Measurements from ENCODE around the gene UBAC2.

Gene UBAC2

DNA sequence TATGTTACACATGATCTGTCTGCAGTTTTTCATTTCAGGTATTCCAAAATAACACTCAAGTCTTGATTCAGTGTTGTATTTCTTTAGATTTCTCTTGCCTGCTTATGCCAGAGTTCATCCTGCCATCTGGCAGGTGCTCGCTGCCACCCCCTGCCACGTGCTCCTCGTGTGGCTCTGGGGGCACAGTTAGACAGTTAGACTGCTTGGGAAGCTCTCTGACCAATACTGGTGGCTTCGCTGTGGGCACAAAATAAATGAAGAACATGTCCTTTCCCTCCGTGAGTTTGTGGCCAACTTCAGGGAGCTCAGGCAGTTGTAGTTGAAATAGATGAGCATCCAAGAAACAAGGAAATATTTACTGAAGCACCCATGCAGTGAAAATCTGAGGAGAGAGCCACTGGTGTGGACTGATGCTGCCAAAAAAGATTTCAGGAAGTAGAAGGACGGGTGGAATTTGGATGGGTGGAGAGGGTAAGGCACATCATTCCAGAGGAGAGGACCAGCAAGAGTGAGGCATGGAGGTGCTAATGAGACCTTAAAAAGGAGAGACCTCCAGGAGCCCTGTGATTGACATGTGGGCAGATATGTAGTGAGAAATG is 144.1 kb downstream of the UBAC2 start:
- DNase-seq, result no peak

DNA sequence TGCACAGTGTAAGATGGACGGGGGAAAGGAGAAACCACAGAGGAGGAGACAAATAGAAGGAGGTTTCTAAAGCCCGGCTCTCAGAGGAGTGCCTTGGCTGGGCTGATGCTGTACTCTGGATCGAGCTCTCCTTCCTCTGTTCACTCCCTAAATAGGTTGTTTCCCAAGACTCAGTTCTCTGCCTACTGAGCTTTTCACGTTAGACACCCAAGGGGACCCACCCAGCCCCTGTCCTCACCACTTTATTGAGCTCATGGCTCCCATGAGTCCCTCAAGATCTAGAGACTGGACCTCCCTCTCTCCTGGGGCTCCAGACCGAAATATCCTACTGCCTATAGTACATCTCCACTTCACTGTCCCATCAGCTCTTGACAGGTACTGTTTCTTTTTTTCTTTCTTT is 144.7 kb downstream of the UBAC2 start:
- no peak for DNase-seq

DNA sequence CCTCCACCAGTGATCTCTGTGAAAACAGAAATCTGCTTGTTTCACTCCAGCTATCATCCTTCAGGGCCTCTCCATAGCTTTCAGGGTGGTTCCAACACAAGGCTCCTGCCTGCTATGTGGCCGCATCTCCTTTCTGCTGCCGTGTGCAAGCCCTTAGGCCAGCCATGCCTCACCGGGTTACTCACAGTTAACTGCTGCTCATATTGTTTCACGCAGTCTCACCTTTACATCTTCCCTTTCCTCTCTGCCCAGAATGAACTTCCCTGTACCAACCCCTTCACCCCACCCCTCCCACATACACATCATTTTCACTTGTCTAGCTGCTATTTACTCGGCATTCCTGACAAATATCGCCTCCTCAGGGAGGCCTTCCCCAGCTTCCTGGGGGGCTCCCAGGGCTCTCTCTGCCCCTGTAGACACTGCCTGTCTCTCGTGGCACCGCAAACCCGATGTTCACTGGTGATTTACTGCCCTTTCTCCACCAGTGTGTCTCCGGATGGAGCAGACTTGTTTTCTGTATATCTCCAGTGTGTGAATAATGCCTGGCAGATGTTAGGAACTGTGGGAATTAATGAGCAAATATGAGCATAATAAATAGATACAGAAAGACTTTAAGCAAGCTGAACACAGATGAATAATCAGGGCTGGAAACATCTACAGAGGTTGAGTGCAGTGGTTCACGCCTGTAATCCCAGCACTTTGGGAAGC is 145.8 kb downstream of the UBAC2 start:
- DNase-seq, result no peak

DNA sequence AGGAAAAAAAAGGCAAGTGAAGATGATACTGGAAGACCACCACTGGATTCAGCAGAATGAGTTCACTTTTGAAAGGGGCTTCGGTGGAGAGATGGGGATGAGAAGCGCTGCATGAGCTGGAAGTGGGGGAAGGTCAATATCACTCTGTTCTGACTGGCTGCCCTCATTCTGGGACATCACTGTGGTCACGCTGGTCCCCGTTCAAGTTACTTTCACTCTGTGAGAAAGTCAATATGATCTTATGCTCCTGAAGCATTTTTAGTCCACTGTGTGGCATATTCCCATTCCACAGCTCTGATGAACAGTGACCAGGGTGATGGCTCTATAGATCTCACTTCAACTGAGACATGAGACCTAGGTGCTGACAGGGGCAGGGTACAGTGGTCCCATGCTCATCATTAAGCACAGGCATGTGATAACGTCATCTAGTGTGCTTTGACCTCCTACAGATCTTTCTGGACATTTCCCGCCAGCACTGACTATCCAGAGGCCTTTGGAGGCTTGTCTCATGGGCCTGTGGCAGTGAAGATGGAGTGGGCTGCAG is 146.8 kb downstream of the UBAC2 start:
- DNase-seq, result no peak

DNA sequence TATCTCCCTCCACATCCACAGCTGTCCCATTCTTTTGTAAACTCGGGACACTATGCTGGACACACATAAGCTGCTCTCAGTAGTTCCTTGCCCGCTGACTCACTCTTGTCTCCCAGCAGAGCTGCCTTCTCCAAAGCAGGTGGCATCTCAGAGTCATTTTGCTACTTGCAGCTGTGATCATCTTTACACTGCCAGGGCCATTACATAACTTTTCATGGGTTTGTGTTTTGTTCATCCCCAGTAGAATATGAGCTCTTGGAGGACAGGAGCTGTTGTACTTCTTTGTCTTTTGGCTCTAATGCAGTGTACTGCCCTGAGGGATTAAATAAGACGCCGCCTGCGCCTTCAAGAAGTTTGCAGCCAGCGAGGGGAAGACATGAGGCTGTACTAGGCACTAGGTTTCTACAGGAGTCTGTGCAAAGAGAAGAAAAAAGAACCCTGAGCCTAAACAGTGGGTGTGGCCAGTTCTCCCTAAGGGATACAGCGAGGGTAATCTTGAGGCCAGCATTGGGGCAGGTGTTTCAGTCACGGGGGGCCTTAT is 147.3 kb downstream of the UBAC2 start:
- DNase-seq, result no peak

DNA sequence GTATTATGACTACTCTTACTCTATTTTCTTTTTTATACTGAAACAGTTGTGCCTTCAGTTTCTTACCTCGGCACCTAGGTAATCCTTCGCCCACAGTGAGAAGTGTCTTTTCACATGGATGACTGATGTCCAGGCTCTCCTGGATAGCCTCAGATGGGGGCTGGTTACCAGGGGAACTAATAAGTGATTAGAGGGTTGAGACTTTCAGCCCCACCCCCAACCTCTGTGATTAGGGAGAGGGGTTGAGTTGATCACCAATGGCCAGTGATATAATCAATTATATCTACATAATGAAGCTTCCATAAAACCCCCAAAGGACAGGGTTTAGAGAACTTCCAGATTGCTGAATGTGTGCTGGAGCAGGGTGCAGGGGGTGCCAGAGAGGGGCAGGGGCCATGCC is 149.5 kb downstream of the UBAC2 start:
- DNase-seq, result no peak

DNA sequence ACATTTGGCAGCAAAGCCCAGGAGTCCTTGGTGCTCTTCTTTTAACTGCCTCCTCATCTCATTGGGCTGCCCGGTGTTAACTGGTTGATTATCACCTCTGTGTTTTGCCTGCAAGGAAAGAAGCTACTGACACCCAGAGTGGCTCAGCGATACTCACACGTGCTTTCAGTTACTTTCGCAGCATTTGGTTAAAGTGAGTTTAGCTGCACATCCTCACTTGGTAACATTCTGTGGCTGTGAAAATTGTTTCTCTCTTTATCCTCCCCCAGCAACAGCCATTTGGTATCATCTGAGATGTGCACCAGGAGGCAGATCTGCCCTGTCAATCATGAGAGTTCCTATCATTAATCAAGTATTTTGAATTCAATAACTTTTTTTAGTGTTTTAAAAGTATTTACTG is 151.1 kb downstream of the UBAC2 start:
- no peak for DNase-seq

DNA sequence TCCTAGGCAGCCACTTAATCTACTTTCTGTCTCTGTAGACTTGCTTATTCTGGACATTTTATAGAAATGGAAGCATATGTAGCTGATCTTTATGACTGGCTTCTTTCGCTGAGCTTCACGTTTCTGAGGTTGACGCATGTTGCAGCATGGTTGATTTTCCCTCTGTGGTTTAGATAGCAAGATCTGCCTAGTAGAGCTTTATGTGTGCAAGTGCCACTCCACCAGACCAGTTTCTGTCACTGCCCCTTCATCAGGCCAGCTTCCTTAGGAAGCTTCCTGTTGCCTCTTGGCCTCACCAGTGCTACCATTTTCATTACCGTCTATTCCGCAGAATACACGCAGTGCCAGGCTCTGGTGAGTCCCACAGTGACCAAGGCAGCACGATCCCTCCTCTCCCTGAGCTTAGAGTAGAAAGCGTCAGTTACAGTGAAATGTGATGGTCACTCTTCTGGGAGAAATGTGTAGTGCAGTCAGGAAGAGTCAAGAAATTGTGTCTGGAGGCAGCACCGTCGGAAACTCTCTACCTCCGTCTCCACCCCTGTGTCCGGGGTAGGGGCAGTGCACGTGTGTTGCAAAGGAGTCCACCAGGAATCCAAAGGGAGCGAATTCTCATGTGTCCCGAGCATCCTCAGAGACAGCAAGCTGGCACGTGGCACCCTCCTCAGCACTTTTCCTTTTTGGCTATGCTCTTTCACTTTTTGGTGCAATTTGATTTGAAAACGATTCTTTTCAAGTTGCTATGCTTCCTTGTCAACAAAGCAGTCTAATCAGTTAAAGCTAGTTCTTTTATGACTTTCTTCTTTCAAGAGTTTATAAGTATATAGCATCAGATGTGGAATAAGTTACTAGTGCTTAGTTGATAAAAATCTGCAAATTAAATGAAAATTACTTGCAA is 151.9 kb downstream of the UBAC2 start:
- DNase-seq, result no peak

DNA sequence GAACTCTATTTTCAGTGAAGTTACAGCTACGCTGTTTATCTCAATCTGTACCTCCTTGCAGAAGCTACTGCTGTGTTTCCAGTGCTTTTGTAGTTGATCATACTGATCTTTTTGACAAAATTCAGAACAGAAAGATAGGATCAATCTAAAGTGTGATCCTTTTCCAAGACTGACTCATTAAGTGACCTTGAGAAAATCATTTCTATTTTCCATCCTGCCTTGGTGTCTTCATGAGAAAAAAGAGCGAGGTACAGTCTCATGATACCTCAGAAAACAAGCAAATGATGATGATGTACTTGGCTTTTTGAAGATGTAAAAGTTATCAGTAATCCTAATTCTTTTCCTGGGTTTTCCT is 152.6 kb downstream of the UBAC2 start:
- DNase-seq, result no peak

DNA sequence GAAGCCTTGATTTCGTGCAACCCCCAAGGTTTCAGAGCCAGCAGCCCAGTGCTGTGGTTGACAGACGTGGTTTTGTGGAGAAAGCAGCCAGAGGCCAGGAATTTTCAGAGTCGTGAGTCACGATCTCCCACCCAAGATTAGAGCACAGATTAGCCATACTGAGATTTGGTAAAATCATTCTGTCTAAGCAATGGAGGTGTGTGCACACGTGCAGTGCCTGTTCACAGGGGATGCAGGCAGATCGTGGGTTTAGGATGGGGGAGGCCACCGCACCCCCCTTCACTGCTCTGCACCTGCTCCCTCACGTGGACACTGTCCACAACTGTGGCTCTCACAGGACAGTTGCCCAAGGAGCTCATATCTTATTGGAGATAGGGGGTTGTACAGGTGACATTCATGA is 153.2 kb downstream of the UBAC2 start:
- DNase-seq, result no peak

DNA sequence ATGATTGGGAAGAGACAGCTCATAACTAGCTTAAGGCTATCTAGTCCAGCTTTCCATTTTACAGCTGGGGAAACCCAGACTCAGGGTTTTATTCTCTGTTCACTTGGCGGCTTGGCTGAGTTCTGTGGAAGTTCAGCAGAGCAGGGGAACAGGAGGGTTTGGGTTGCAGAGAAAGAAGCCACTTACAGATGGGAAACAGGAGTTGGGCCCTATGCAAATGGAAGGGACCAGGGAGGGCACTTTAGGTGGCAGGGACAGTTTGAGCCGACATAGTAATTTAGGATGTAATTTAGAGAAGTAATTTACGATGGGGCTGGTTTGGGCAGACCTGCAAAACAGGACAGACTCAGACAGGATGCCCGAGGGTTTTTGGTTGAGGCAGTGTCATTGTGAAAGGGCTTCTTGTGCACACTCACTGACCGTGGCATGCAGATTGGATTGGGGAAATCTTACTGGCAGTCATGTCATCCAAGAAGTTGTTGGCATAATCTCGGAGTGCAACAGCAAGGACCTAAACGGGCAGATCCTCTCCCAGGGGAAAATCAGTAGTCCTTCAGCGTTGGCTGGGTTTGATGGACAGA is 153.8 kb downstream of the UBAC2 start:
- DNase-seq, result no peak

DNA sequence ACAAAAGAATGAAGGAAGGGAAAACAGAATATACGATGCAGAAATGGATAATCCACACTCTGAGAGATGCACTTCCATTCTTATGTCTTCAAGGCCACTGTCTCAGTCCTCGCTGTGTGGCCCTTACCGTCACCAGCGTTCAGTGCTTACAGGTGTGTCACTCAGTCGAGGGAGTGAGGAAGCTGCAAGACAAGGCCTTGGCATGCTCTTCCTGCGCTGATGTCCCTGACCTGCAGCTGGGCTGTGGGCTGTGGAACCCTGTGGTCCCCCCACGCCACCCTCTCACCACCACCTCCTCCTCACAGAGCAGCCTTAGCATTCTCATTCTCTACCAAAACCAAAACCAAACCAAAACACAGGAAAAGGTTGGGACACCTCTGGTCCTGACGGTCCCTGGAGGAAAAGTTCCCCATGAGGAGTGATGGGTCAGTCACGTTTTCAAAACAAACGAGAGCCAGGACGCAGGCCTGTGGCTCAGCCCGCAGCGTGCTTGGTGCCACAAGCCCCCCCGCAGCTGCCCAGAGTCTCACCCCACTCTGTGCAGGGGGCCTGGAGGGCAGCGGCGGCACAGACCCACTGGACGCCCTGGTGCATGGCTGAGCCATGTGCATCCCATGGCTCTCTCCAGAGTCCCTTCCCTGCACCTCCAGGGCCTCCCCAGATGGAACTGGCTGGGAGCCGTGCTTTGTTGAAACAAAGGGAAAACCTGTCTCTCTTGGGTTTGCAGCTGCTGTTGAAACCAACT is 154.8 kb downstream of the UBAC2 start:
- no peak for DNase-seq

DNA sequence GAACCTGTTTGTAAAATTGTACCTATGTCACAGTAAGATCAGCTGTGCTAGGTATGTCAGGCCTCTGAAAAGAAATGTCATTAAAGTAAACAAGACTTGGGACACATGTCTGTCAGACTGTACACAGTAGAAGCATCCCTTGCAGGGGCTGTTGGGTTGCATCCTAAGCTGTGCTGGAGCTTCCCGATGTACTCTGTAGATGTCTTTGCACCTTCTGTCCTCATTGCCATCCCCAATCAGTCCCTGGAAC is 155.3 kb downstream of the UBAC2 start:
- DNase-seq, result no peak

DNA sequence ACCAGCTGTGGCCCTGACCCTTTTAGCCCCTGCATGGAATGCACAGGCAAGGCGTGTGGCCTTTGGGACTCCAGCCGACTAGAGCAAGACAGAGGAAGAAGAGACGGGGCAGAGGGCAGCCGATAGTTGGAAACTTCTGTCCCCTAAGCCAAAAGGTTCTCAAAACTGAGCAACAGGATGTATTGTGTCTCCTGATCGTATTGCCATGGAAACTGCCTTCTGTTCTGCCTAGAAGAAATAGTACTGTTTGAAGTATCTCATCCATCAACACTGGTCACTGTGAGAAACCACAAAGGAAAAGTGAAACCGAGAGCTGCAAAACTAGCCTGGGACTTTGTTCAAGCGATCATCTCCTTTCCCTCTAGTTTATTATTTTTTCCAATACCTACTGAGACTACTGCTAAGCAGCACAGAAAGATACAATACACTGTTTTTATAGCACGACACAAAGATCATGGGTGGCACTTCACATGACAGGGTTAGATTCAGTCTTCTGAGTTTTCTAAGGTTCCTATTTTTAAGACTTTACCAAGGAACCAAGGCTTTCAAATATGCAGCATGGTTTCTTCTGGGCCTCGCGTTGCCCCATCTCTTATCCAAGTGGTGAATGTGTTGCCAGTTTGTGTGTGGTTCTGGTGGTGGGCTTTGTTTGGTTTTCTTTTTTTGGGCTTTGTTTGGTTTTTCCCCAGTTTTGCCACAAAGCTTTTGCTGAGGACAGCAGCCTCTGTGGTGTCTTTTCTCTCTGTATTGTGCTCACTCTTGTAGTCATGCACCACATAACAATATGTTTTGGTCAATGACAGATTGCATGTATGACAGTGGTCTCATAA is 155.8 kb downstream of the UBAC2 start:
- DNase-seq, result no peak

DNA sequence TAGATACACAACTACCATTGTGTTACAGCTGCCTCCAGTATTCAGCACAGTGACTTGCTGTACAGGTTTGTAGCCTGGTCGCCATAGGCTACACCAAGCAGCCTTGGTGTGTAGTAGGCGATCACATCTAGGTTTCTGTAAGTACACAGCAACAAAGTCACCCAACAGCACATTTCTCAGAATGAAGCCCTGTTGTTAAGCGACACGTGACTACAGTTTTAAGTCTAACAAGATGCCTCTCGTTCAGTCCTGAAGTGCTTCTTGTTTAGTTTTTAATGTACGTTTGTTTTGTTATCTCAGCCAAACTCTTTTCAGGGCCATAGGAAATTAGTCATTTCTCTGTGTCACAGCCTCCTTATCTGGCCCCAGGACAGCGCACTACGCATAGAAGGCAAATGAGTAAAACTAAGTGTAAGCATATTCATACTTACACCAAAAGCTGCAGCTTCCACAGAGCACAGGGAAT is 156.5 kb downstream of the UBAC2 start:
- DNase-seq, result no peak

DNA sequence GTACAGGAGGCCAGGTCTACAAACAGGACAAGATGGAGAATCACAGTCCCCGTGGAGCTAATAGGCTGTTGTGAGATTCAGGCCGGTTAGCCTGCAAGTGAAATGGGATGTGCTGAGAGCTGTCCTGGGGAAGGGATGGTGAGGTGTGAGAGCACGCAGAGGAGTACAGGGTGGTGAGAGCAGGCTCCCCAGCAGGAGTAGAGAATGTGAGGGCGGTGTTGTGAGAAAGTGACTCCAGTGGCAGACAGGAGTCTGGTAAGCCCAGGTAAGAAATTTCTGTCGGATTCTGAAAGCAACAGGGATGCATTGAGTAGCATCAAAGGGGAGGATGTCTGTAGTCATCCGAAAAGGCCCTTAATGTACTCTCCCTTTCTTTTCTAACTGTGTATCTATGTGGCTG is 157.3 kb downstream of the UBAC2 start:
- DNase-seq, result no peak

DNA sequence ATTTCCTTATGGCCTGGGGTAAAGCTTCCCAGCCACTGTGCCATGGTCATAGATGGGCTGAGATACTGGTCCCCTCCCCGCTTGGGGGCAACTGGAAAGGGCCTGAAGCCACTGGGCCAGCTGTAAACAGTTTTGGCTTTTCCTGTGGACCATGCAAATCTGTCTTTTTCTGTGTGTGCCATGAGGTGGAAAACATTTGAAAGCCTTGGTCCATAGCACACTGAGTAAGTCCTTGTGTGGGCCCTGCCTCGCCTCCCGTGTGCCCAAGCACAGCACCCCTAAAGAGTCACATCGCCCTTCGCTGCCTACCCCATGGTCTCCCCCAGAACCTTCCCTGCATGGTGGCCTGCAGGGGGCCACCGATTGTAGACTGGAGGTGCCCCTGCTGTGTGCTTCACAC is 158.9 kb downstream of the UBAC2 start:
- DNase-seq, result no peak

DNA sequence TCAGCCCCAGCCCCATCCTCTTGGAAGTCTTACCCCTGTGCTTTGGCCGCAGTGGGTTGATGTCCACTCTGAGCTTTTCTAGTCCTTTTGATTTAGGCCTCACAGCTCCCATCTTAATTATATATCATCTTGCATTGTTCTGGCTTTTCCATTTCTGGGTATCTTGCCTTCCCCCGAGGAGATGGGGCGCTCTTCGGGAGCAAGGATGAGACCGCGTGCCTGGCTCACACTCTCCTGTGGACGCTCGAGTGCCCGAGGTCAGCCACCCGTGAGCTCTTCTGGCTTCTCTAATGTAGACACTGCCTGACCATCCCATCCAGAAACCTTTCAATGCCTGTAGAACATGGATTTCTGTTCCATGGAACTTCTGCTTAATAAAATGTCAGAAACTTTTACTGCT is 160.0 kb downstream of the UBAC2 start:
- no peak for DNase-seq

DNA sequence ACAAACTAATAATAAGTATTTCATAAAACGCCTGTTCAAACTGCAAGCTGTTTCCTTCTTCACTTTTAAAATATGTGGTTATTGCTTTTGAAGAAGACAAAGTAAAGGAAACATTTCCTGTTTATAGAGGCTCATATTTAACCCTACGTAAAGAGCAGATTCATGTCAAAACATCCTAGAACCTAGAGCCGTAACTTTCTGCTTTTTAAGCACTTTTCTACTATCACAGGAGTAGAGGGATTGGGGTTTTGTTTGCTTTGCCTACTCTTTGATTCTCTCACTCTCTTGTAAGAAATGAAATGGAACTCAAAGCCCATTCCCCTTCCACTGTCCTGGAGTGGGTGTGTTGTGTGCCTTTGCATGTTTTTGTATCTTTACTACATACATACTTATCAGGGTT is 160.5 kb downstream of the UBAC2 start:
- DNase-seq, result no peak

DNA sequence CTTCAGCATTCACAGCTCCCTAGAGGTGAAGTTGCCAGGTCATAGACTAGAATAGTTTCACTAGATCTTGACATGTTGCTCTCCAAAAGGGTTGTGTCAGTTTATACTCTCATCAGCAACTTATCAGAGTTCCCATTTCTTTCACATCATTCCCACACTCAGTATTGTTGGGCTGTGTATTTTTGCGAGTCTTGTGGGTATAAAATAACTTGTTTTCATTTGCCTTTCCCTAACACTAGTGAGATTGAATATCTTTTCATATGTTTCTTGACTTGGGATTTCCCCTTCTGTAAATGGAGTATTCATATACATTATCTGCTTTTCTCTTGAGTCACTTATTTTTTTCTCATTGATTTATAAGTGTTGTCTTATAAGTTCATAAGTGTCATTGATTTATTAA is 161.7 kb downstream of the UBAC2 start:
- DNase-seq, result no peak

DNA sequence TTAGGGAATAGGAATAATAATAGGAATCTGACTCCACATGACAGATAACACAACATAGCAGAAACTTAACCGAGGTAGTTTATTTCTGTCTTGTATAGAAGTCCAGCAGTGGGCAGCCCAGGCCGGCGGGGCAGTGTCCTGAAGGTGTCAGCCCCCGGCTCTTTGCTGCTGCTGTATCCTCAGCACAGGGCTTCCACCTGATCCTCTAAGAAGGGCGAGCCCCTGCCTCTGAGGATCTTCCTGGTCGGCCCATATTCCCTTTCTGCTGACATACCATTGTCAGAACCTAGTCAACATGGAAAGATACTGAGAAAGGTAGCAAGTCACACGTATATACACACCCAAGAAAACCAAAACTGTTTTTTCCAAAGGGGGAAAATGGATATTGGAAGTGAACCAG is 162.7 kb downstream of the UBAC2 start:
- no peak for DNase-seq

DNA sequence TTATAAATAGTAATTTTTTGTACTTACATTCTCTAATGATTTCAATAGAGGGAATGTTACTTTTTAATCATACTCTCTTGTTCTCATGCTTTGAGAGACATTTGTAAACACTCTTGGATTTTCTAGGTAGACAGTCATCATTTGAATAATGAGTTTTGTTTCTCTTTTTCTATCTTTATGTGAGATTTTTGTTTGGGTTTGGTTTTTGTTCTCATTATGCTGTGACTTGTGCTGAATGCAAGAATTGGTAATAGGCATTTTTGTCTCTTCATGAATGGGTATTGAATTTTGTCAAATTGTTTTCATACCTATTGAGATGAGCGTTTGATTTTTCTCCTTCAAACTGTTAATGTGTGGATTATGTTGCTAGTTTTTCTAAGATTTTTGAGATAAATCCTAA is 163.3 kb downstream of the UBAC2 start:
- DNase-seq, result no peak
